Activated CD4-positive, alpha-beta T cell treated with anti-CD3 and anti-CD28 coated beads for 1 hour (primary cell): ENCODE measurements around the gene USP32.
"Not testable (repeated sequence)": the region's sequence is repeated elsewhere in the genome, so short reads cannot be mapped to it uniquely, and the experiment has no call there.

Source experiments
- DNase-seq: peaks from one replicate; pipeline ENCODE4 v3.0.0-alpha.2; 2020

The USP32 gene

DNA sequence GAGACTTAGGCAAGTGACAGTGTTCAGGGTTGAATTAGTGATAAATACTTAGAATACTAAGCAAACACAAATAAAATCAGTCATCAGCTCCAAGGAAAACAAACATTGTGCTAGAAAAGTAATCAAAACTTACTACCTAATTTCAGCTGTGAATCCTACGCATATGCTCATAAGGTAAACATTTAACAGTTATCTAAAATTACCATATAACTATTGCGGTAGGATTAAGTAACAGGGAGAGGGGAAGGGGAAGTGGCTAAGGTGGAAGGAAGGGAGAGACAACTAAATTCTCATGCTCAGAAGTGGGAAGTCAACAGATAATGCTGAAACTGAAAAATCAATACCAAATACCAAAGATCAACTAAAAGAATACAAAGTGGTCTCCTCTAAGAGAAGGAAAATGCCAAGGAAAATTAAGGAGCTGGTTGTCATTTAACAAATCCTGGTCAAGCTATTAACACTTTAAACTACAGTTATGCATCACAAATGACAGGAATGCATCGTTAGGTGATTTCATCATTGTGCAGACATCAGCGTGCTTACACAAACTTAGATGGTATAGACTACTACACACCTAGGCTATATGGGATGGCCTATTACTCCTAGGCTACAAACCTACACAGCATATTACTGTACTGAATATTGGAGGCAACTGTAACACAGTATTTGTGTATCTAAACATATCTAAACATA is 20.0 kb downstream of the USP32 start:
- no peak for DNase-seq

DNA sequence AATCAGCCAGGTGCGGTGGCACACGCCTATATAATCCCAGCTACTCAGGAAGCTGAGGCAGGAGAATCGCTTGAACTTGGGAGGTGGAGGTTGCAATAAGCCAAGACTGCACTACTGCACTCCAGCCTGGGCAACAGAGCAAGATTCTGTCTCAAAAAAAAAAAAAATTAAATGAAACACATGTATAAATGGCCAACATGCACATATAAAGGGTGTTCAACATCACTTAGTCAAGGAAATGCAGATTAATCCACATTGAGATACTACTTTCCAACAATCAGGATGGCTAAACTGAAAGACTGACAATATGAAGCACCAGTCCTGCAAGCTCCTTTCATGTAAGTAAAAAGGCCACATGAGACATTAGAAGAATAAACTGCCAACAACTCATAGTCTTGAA is 20.5 kb downstream of the USP32 start:
- DNase-seq: no peak

GRCh38 chr17:60369727-60370126 is 22.2 kb downstream of the USP32 start:
- DNase-seq: no peak

- DNase-seq: no peak
Observed at GRCh38 chr17:60363700-60364405, 28.1 kb downstream of the USP32 start.

- DNase-seq: no peak
Observed at GRCh38 chr17:60362329-60362728, 29.6 kb downstream of the USP32 start.

- DNase-seq: no peak
Observed at GRCh38 chr17:60361889-60362288, 30.0 kb downstream of the USP32 start.

GRCh38 chr17:60359415-60359814 is 32.5 kb downstream of the USP32 start:
- DNase-seq: no peak

GRCh38 chr17:60358606-60359225 is 33.2 kb downstream of the USP32 start:
- DNase-seq: no peak

DNA sequence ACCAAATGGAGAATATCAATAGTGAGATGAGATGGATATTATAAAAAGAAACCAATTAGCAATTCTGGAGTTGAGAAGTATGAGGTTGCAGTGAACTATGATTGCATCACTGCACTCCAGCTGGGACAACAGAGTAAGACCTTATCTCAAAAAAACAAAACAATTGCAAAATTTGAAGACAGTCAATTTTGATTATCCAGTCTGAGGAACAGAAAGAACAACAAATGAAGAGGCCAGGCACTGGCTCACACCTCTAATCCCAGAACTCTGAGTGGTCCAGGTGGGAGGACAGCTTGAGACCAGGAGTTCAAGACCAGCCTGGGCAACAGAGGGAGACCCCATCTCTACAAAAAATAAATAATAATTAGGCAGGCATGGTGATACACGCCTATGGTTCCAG is 35.0 kb downstream of the USP32 start:
- no peak for DNase-seq

GRCh38 chr17:60355663-60356594 is 36.0 kb downstream of the USP32 start:
- no peak for DNase-seq

- DNase-seq: no peak
Observed at GRCh38 chr17:60354223-60354622, 37.7 kb downstream of the USP32 start.

GRCh38 chr17:60353773-60354172 is 38.2 kb downstream of the USP32 start:
- no peak for DNase-seq

DNA sequence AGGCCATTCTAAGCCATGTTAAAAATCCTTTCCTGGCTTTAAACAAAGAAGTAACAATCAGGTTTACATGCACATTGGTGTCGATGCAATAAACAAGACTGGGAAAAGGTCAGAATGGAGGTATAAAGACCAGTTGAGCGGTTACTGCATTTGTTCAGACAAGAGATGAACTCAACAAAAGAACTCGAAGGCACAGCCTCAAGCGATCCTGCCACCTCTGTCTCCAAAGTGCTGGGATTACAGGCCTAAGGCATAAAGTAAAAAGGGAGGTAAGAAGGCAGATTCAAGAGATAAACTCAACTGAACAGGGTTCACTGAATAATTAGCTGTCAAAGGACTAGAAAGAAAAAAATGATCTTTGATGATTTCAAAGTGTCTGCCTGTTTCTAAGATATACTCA is 39.4 kb downstream of the USP32 start:
- DNase-seq: no peak

- no peak for DNase-seq
Observed at GRCh38 chr17:60352071-60352470, 39.9 kb downstream of the USP32 start.

- DNase-seq: no peak
Observed at GRCh38 chr17:60351012-60351695, 40.8 kb downstream of the USP32 start.

DNA sequence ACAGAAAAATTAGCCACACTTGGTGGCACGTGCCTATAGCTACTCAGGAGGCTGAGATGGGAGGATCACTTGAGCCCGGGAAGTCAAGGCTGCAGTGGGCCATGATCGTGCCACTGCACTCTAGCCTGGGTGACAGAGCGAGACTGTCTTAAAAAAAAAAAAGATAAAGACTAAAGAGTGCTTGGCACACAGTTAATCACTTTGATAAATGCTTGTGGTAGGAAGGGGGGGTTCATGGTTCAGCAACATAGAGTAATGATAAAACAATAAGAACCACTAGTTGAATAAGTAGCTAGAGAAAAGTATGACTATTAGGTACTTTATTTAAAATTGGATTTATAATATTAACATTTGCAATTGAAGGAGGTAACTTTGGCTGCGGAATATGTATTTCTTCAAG is 43.3 kb downstream of the USP32 start:
- DNase-seq: no peak

- DNase-seq: no peak
Observed at GRCh38 chr17:60345233-60345632, 46.7 kb downstream of the USP32 start.

GRCh38 chr17:60342492-60342891 is 49.4 kb downstream of the USP32 start:
- not testable (repeated sequence) for DNase-seq

- no peak for DNase-seq
Observed at GRCh38 chr17:60335289-60335688, 56.6 kb downstream of the USP32 start.

- DNase-seq: no peak
Observed at GRCh38 chr17:60333628-60334031, 58.3 kb downstream of the USP32 start.

- not testable (repeated sequence) for DNase-seq
Observed at GRCh38 chr17:60333072-60333471, 58.9 kb downstream of the USP32 start.

GRCh38 chr17:60332574-60332973 is 59.4 kb downstream of the USP32 start:
- no peak for DNase-seq
